Left hindlimb (tissue), 1 donor: ENCODE results near the gene LYPLA2.
A peak's percentile ranks its signal among the peaks of the same experiment; 100 is the strongest.
"Not testable (repeated sequence)": the region's sequence is repeated elsewhere in the genome, so short reads cannot be mapped to it uniquely, and the experiment has no call there.

Experiments
- DNase-seq: peaks from one replicate; pipeline ENCODE4 v3.0.0-alpha.2; 2018

The LYPLA2 gene

GRCh38 chr1:23801338-23801748, 10.4 kb downstream of the LYPLA2 start:
- no peak for DNase-seq

GRCh38 chr1:23801876-23802275, 10.9 kb downstream of the LYPLA2 start:
- DNase-seq: no peak

- not testable (repeated sequence) for DNase-seq
These were observed 11.9 kb downstream of the LYPLA2 start for GRCh38 chr1:23802809-23803342.

- DNase-seq: no peak
These were observed 12.7 kb downstream of the LYPLA2 start for GRCh38 chr1:23803674-23804073.

GRCh38 chr1:23804183-23804835, 13.4 kb downstream of the LYPLA2 start:
- no peak for DNase-seq

GRCh38 chr1:23805025-23805424, 14.1 kb downstream of the LYPLA2 start:
- no peak for DNase-seq

- no peak for DNase-seq
These were observed 15.3 kb downstream of the LYPLA2 start for GRCh38 chr1:23806280-23806679.

- no peak for DNase-seq
These were observed 16.5 kb downstream of the LYPLA2 start for GRCh38 chr1:23807453-23807852.

GRCh38 chr1:23809751-23810171, 18.8 kb downstream of the LYPLA2 start:
- DNase-seq: no peak

- DNase-seq: no peak
These were observed 20.0 kb downstream of the LYPLA2 start for GRCh38 chr1:23810818-23811540.

GRCh38 chr1:23814016-23814415, 23.1 kb downstream of the LYPLA2 start:
- no peak for DNase-seq

- no peak for DNase-seq
These were observed 25.4 kb downstream of the LYPLA2 start for GRCh38 chr1:23816361-23816760.

- no peak for DNase-seq
These were observed 26.0 kb downstream of the LYPLA2 start for GRCh38 chr1:23816906-23817305.

GRCh38 chr1:23817633-23818032, 26.7 kb downstream of the LYPLA2 start:
- DNase-seq: no peak

GRCh38 chr1:23823767-23824166, 32.8 kb downstream of the LYPLA2 start:
- DNase-seq: no peak

GRCh38 chr1:23824711-23825075, 33.7 kb downstream of the LYPLA2 start:
- no peak for DNase-seq

GRCh38 chr1:23825076-23825761, 34.3 kb downstream of the LYPLA2 start, which contains the start of gene HMGCL:
Gene HMGCL (minus strand): TSS chr1:23825429. CDS start chr1:23825415, 14 bp downstream.
- DNase-seq: peak; percentile 95

GRCh38 chr1:23825762-23826522, 35.0 kb downstream of the LYPLA2 start:
- no peak for DNase-seq

GRCh38 chr1:23826590-23826989, 35.6 kb downstream of the LYPLA2 start:
- DNase-seq: not testable (repeated sequence)

GRCh38 chr1:23827717-23828116, 36.8 kb downstream of the LYPLA2 start:
- no peak for DNase-seq

GRCh38 chr1:23834156-23834555, 43.2 kb downstream of the LYPLA2 start:
- DNase-seq: not testable (repeated sequence)

- no peak for DNase-seq
These were observed 45.1 kb downstream of the LYPLA2 start for GRCh38 chr1:23836037-23836436.

- DNase-seq: no peak
These were observed 47.0 kb downstream of the LYPLA2 start for GRCh38 chr1:23837908-23838307.
